H9 (cell line): ENCODE data around the gene TSPAN6. TPM values are rescaled to one million over a fixed set of nuclear protein-coding genes. Genes with fewer than 3 reads are reported as not detected.

ENCODE experiments used
- DNase-seq: peaks from one replicate; pipeline ENCODE4 v3.0.0-alpha.2; 2017
- H2AFZ ChIP-seq: one replicate; pipeline ENCODE4 v1.6.1; 2013; ENCODE audit warnings: mild to moderate bottlenecking, low read length, control low read depth, moderate library complexity
- H2AK5ac ChIP-seq: 2 replicates; pipeline ENCODE4 v1.6.1; 2013; ENCODE audit warnings: low read length, control low read depth, mixed read lengths; ENCODE audit not compliant: insufficient read length
- H2BK120ac ChIP-seq: one replicate; pipeline ENCODE4 v1.6.1; 2013; ENCODE audit warnings: low read depth, mild to moderate bottlenecking, low read length, control low read depth, inconsistent platforms; ENCODE audit not compliant: poor library complexity, severe bottlenecking
- H2BK12ac ChIP-seq: 2 replicates; pipeline ENCODE4 v1.6.1; 2013; ENCODE audit warnings: low read length, control low read depth, mixed read lengths, low read depth; ENCODE audit not compliant: insufficient read length
- H2BK15ac ChIP-seq: 2 replicates; pipeline ENCODE4 v1.6.1; 2013; ENCODE audit warnings: low read depth, low read length, control low read depth
- H2BK20ac ChIP-seq: one replicate; pipeline ENCODE4 v1.6.1; 2013; ENCODE audit warnings: low read depth, mild to moderate bottlenecking, low read length, control low read depth, inconsistent platforms; ENCODE audit not compliant: poor library complexity, severe bottlenecking
- H2BK5ac ChIP-seq: 2 replicates; pipeline ENCODE4 v1.6.1; 2013; ENCODE audit warnings: low read length, control low read depth, mixed read lengths; ENCODE audit not compliant: insufficient read length
- H3K14ac ChIP-seq: 2 replicates; pipeline ENCODE4 v1.6.1; 2013; ENCODE audit warnings: low read length, control low read depth; ENCODE audit not compliant: insufficient read depth
- H3K18ac ChIP-seq: 2 replicates; pipeline ENCODE4 v1.6.1; 2013; ENCODE audit warnings: low read depth, mild to moderate bottlenecking, mixed read lengths, low read length, control low read depth; ENCODE audit not compliant: insufficient read length
- H3K23ac ChIP-seq: 2 replicates; pipeline ENCODE4 v1.6.1; 2013; ENCODE audit warnings: low read length, control low read depth, mixed read lengths, low read depth; ENCODE audit not compliant: insufficient read length
- H3K23me2 ChIP-seq: 2 replicates; pipeline ENCODE4 v1.6.1; 2013; ENCODE audit warnings: low read depth, mild to moderate bottlenecking, mixed read lengths, low read length, control low read depth; ENCODE audit not compliant: insufficient read length, poor library complexity, severe bottlenecking
- H3K27ac ChIP-seq: 2 replicates; pipeline ENCODE4 v1.5.1; 2013; ENCODE audit warnings: low read length, control low read depth, mixed read lengths, low read depth; ENCODE audit not compliant: insufficient read length
- H3K27me3 ChIP-seq: 2 replicates; pipeline ENCODE4 v1.6.1; 2013; ENCODE audit warnings: low read length, control low read depth, inconsistent platforms; ENCODE audit not compliant: insufficient read depth
- H3K4ac ChIP-seq: 2 replicates; pipeline ENCODE4 v1.6.1; 2013; ENCODE audit warnings: low read depth, mild to moderate bottlenecking, control low read depth, inconsistent platforms, low read length, moderate library complexity
- H3K4me1 ChIP-seq: 2 replicates; pipeline ENCODE4 v1.6.1; 2013; ENCODE audit warnings: low read length, control low read depth, inconsistent platforms; ENCODE audit not compliant: insufficient read depth
- H3K4me2 ChIP-seq: 2 replicates; pipeline ENCODE4 v1.6.1; 2013; ENCODE audit warnings: low read length, control low read depth, mixed read lengths; ENCODE audit not compliant: insufficient read length, insufficient read depth
- H3K56ac ChIP-seq: 2 replicates; pipeline ENCODE4 v1.6.1; 2013; ENCODE audit warnings: low read depth, mild to moderate bottlenecking, mixed read lengths, low read length, control low read depth; ENCODE audit not compliant: insufficient read length
- H3K79me1 ChIP-seq: 2 replicates; pipeline ENCODE4 v1.6.1; 2013; ENCODE audit warnings: low read depth, mild to moderate bottlenecking, moderate library complexity, low read length, control low read depth, inconsistent platforms; ENCODE audit not compliant: insufficient read depth, poor library complexity, severe bottlenecking
- H3K79me2 ChIP-seq: 2 replicates; pipeline ENCODE4 v1.6.1; 2013; ENCODE audit warnings: low read length, control low read depth, inconsistent platforms; ENCODE audit not compliant: insufficient read depth
- H3K9ac ChIP-seq: 2 replicates; pipeline ENCODE4 v1.6.1; 2013; ENCODE audit warnings: low read length, control low read depth, mixed read lengths; ENCODE audit not compliant: insufficient read length; ENCODE audit errors: extremely low read depth
- H3K9me3 ChIP-seq: one replicate; pipeline ENCODE4 v1.6.1; 2013; ENCODE audit warnings: low read depth, low read length, inconsistent platforms; ENCODE audit not compliant: control insufficient read depth
- H3T11ph ChIP-seq: one replicate; pipeline ENCODE4 v1.6.1; 2013; ENCODE audit warnings: mild to moderate bottlenecking, low read length, control low read depth, inconsistent platforms
- H4K20me1 ChIP-seq: one replicate; pipeline ENCODE4 v1.6.1; 2013; ENCODE audit not compliant: control insufficient read depth, insufficient read length, insufficient read depth
- H4K5ac ChIP-seq: 2 replicates; pipeline ENCODE4 v1.6.1; 2013; ENCODE audit warnings: low read depth, mild to moderate bottlenecking, mixed read lengths, low read length, control low read depth; ENCODE audit not compliant: insufficient read length
- H4K8ac ChIP-seq: replicated peaks from 2 replicates; pipeline ENCODE4 v1.6.1; 2013; ENCODE audit warnings: low read length, control low read depth, mixed read lengths, low read depth; ENCODE audit not compliant: insufficient read length
- H4K91ac ChIP-seq: 2 replicates; pipeline ENCODE4 v1.6.1; 2013; ENCODE audit warnings: low read depth, mild to moderate bottlenecking, moderate library complexity, mixed read lengths, low read length, control low read depth; ENCODE audit not compliant: insufficient read length
- H3K27ac Mint-ChIP-seq, 3 experiments: 2 replicates in 2 of 3; 3 replicates in 1 of 3; pipeline ENCODE4 v1.8.0; 2020 to 2021; ENCODE audit warnings: mixed read lengths in 3 of 3, mild to moderate bottlenecking in 1 of 3, moderate library complexity in 1 of 3
- H3K27me3 Mint-ChIP-seq: 2 replicates; pipeline ENCODE4 v1.8.0; 2021; ENCODE audit warnings: low read depth, mild to moderate bottlenecking, moderate library complexity, mixed read lengths
- H3K36me3 Mint-ChIP-seq, 3 experiments: 2 replicates in 2 of 3; 3 replicates in 1 of 3; pipeline ENCODE4 v1.8.0; 2020 to 2021; ENCODE audit warnings: low read depth in 3 of 3, mixed read lengths in 3 of 3; ENCODE audit not compliant: insufficient read depth in 1 of 3
- H3K4me1 Mint-ChIP-seq, 2 experiments: 2 replicates each; pipeline ENCODE4 v1.8.0; 2020; ENCODE audit warnings: mixed read lengths in 2 of 2
- H3K4me3 Mint-ChIP-seq, 2 experiments: 2 replicates in 1 of 2; 3 replicates in 1 of 2; pipeline ENCODE4 v1.8.0; 2020 to 2021; ENCODE audit warnings: mild to moderate bottlenecking in 2 of 2, mixed read lengths in 2 of 2, moderate library complexity in 1 of 2
- H3K9me3 Mint-ChIP-seq, 2 experiments: 2 replicates in 1 of 2; 3 replicates in 1 of 2; pipeline ENCODE4 v1.8.0; 2020; ENCODE audit warnings: mild to moderate bottlenecking in 2 of 2, mixed read lengths in 2 of 2, moderate library complexity in 1 of 2
- CTCF ChIP-seq: fragments of 200-600 bp; sonication (generic); conservative IDR thresholded peaks from 3 replicates; pipeline ENCODE4 v1.8.0; 2021; ENCODE audit warnings: antibody characterized with exemption, mild to moderate bottlenecking
- WGBS: extraction: QIAGEN DNeasy Blood & Tissue Kit; methylation state at CpG from one replicate; pipeline ENCODE4 v1.1.7; 2013; ENCODE audit warnings: missing lambda C conversion rate, low lambda C conversion rate, mixed read lengths; ENCODE audit not compliant: insufficient read length; ENCODE audit errors: extremely low coverage; 5-methylcytosine and 5-hydroxymethylcytosine counted together
- total RNA-seq: library from RNA; stranded (reverse); gene quantifications from 2 replicates; pipeline ENCODE4 v1.2.1, GENCODE V29; 2021

The TSPAN6 gene
- total RNA-seq, 1 experiment from 2014 or later: 61.3 TPM

- Mint-ChIP-seq H3K36me3 (no peaks in the 10 kb centered on the region), H3K4me3 (no peak within 1 kb of the TSS), H3K27me3 (peaks cover 11% of the 10 kb centered on the region), H3K9me3 (peaks cover 3 to 53% of the 10 kb centered on the region in 2 experiments; a peak in 4 of 5 replicates), H3K27ac (no peak within 1 kb of the TSS), H3K4me1 (no peaks in the 10 kb centered on the region)
- Histone ChIP-seq H3K4me2 (no peak within 1 kb of the TSS), H2AFZ (no peak within 1 kb of the TSS), H3K56ac (no peak within 1 kb of the TSS), H2BK20ac (no peak within 1 kb of the TSS), H3K27ac (no peak within 1 kb of the TSS), H4K8ac (no peak within 1 kb of the TSS), H3K4me1 (no peaks in the 10 kb centered on the region), H2AK5ac (no peak within 1 kb of the TSS), H2BK15ac (no peak within 1 kb of the TSS), H4K91ac (no peak within 1 kb of the TSS), H3K23me2 (no peaks in the 10 kb centered on the region), H4K5ac (no peak within 1 kb of the TSS), H2BK12ac (no peak within 1 kb of the TSS), H3K79me2 (no peaks in the 10 kb centered on the region), H3K79me1 (no peaks in the 10 kb centered on the region), H3K23ac (no peak within 1 kb of the TSS), H3K9ac (no peak within 1 kb of the TSS), H3K27me3 (no peaks in the 10 kb centered on the region), H2BK5ac (no peak within 1 kb of the TSS), H3K14ac (no peak within 1 kb of the TSS), H3T11ph (no peak within 1 kb of the TSS), H3K4ac (no peak within 1 kb of the TSS), H3K9me3 (no peaks in the 10 kb centered on the region), H2BK120ac (no peak within 1 kb of the TSS), H3K18ac (no peak within 1 kb of the TSS), H4K20me1 (no peaks in the 10 kb centered on the region)
- DNase-seq: no peak
- TF ChIP-seq CTCF: no peak
- WGBS: no CpG with 5 or more reads among the region's 2 CpGs
Observed at GRCh38 chrX:100584611-100585010, 52.0 kb downstream of the TSPAN6 start, which contains the start of gene TNMD. Gene TNMD, plus strand, starts transcription at chrX:100584936. Its CDS starts 83 bp downstream, at chrX:100585019.

Other genes with a start within 250 kb of the TSPAN6 start
- 0.83 and 1.2 TPM in 2 replicates for gene PCDH19, start 226.5 kb downstream of the TSPAN6 start, total RNA-seq
- 1.3 and 1.7 TPM in 2 replicates for gene TNMD, start 51.9 kb downstream of the TSPAN6 start, total RNA-seq
- gene SRPX2, start 7.4 kb upstream of the TSPAN6 start, total RNA-seq: not detected in 2 replicates
- gene SYTL4, start 95.3 kb upstream of the TSPAN6 start, total RNA-seq: 0.13 TPM in 1 of 2 replicates, not detected in the other
- gene CSTF2, start 183.6 kb upstream of the TSPAN6 start, total RNA-seq: 28.9 and 30.2 TPM in 2 replicates
- gene NOX1, start 237.6 kb upstream of the TSPAN6 start, total RNA-seq: not detected in 2 replicates